ENCODE results near the gene PVALB.

The PVALB gene

DNA sequence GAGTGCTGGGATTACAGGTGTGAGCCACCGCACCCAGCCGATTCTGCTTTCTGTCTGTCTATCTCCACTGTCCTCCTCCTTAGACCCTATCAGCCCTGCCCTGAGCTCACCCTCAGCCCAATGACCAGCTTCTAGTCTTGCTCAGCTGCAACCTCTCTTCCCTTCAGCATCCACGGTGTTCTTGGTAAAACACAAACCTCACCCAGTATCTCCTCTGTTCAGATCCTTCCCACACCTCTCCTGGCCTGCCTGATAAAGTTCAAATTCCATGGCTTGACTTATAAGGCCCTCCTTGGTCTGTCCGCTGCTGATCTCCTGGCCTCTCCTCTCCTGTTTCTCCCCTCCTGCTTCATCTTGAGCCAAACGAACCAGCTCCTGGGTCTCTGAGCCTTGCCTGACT, 29.4 kb upstream of the PVALB start:
- DNase-seq (ENCODE audit: low spot score) = no peak

DNA sequence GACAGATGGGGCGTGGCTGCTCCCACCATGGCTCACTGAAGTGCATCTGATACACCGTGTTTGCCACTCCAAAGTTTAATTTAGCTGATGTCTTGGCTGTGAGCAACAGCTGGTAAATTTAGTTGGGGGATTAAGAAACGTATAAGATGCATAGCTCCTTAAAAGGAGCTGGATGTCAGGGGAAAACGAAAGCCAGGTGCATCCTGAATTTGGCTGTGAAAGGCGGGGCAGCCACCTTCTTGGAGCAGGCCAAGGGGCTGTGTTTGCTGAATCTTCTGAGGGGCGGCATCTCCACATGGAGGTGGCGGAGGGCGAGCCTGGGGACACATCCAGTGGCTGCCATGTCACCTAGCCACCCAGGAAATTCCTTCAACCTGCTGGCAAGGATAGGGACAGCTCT, 23.3 kb upstream of the PVALB start:
- DNase-seq (ENCODE audit: low spot score) = no peak

DNA sequence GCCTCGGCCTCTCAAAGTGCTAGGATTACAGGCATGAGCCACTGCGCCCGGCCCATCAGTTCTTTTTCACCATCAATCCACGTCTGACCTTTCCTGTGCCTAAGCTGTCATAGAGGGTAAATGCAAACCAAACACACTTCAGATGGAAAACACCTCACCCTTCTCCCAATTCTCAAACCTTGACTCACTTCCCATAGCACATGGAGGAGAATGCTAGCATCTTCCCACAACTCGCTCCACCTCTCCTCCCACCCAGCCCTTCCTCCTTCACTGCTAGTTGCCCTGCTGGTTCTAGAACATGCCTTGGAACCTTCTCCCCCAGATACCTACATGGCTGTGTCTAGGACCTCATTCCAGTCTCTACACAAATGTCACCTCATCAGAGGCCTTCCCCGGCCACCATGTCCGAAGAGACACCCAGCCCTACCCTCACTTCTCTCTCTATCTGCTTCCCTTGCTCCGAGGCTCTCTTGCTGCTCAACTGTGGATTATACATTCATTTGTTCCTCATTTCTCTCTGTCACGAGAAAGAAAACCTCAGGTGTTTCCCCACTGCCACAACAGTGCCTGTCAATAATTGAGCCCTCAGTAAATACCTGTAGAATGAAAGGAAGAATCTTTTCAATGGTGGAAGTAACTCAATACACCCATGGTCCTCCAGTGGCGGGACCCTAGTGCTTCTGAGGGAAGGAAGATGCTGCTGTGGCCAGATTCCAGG, 22.7 kb upstream of the PVALB start:
- DNase-seq (ENCODE audit: low spot score) = no peak

DNA sequence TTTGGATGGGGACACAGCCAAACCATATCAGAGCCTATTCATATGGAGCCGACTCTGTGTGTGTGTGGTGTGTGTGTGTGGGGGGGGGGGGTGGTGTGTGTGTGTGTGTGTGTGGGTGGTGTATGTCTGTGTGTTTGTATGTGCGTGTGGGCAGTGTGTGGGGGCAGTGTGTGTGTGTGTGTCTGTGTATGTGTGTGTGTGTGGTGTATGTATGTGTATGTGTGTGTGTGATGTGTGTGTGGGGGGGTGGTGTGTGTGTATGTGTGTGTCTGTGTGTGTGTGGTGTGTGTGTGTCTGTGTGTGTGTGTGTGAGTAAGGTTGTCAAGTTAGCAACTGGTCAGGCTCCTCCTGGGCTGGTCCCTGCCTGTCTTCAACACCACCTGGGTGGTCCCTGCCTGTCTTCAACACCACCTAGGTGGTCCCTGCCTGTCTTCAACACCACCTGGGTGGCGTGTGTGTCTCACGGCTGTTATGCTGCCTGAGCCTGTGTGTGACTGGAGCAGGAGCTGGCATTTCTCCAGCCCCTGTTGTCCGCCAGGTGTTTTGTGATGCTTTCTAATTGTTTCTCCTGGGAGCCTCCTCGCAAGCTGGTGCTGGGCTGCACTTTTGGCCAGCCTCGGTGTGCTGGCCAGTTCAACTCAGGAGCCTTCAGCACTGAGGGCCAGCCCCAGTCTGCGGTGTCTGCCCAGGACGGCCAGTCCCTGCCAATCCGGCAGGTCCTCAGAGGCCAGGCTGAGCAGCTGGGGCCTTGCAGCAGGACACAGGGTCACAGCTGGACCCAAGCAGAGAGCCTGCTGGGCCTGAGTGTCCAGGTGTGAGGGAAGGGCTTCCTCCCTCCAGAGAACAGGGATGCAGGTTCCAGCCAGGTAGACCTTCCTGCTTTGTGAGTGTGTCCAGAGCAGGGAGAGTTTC, 21.5 kb upstream of the PVALB start:
- no peak for DNase-seq (ENCODE audit: low spot score)

DNA sequence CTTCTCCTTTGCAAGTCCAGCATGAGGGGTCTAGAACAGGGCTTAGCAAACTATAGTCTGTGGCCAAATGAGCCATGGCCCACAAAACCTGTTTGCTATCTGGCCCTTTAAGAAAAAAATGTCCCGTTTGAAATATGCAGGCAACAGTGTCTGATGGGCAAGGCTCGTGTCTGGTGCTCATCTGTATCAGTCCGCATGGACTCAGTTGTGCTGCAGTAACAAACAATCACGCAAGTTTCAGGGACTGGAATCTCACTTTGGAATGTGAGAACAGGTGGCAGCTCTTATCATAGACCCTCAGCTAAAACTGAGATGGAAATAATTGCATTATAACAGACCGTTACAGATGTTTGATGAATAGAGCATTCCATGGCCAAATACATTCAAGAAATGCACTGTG, 19.1 kb upstream of the PVALB start:
- DNase-seq (ENCODE audit: low spot score) = no peak

DNA sequence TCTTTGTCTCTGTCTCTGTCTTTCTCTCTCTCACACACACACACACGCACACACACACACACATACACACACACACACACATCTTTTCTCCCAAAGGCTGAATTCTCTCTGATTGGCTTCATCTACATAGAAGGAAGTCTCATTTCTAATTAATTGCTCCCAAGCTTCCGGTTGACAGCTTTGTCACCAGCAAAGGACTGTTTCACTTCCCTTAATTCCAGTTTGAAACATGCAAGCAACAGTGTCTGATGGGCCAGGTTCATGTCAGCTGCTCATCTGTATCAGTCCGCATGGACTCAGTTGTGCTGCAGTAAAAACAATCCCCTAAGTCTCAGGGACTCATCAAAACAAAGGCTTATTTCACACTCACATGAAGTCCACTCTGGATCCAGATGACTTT, 16.2 kb upstream of the PVALB start:
- no peak for DNase-seq (ENCODE audit: low spot score)

DNA sequence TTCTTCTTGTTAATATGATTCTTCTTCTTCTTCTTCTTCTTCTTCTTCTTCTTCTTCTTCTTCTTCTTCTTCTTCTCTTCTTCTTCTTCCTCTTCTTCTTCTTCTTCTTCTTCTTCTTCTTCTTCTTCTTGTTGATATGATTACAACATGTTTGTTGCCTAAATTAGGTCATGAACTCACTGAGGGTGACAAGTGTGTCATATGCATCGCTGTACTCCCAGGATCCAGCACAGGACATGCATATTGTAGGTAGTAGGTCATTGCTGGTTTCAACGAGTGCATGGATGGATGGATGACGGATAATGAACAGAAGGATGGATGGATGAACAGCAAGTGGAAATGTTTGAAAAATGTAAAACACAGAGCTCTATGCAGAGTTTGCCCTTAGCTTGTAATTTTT, 14.9 kb upstream of the PVALB start:
- no peak for DNase-seq (ENCODE audit: low spot score)

DNA sequence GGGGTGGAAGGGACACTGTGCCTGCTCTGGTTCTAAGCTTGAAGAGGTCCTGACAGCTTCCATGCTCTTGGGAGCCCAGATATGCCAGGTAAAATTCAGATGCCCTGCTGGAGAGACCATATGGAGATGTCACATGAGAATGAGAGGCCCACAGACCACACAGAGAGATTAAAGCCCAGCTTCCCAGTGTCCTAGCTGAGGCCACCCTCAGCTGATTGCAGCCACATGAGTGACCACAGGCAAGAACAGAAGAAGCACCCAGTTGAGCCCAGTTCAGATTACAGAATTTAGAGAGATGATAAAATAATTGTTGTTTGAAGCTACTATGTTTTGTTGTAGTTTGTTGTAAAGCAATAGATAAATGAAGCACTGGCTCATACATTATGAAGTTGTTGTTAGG, 14.4 kb upstream of the PVALB start:
- DNase-seq (ENCODE audit: low spot score) = no peak

DNA sequence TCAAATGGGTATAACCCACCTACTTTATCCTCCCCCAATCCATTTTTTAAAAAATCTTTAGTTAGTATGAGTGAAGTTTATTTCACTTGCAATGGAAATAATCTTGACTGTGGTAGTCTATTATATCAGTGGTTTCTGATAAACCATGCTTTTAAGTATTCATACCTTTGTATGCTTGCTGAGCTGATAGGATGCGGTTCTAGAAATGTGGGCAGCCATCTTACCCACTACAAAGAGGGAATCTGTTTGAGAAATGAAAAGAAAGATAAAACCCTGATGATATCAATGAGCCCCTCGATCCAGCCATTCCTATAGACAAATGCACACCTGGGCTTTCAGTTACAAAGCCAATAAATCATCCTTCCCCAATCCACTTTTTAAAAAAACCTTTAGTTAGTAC, 13.8 kb upstream of the PVALB start:
- DNase-seq (ENCODE audit: low spot score) = no peak

DNA sequence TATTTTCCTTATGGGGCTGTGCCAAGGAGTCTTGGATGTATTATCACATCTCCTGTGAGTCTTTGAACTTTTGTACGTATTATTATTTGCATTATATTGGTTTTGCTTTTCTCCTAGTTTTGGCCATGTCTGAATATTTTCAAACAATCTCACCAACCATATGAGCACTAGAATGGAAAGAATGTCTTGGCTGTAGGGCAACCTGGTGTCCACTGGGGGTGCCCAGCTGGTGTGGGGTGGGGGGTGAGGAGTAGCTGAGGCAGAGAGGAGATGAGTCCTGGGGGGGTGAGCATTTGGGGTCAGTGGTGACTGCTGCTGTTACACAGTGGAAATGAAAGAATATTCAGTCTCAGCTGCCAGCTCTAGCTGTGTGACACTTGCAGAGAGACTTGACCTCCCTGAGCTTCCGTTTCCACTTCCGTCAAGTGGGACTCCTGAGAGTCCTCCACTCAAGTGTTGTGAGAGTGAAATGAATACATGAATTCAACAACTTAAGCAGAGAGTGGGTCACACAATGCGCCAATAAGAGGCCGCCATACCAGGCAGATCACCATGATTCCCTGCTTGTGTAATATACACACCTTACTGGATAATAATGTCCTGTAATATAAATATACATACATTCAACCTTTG, 12.7 kb upstream of the PVALB start:
- no peak for DNase-seq (ENCODE audit: low spot score)

DNA sequence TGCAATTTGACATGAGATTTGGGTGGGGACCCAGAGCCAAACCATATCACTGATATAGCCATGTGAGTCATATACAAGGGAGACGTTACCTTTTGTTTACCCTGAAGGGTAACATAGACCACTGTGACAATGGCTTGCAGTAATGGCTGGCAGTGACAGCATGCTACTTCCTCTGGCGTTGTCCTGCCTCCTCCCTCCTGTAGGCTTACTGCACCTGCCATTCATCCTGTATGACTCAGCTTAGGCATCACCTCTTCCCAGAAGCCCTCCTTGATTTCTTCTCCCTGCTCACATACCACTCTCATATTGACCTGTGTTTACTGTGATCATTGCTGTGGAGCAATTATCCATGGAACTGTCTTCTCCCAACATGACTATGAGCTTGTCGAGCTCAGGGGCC, 12.0 kb upstream of the PVALB start:
- DNase-seq (ENCODE audit: low spot score) = no peak

DNA sequence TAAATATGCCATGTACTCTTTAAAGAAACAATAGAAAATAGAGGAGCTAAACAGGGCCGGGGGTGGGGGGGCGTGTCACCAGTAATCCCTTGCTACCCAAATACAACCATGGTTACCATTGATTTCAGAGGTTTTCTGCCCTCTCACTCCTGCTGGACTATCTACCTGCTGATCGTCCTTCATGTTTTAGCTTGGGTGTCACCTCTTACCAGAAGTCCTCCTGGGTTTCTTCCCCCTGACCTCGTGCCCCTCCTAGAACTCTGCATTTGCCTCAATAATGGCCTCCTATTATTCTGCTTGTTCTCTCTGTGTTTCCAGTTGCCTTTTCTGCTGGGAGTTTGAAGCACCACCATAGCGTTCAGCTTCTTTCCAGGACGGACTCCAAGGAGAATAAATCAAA, 9.4 kb upstream of the PVALB start:
- DNase-seq (ENCODE audit: low spot score) = no peak

DNA sequence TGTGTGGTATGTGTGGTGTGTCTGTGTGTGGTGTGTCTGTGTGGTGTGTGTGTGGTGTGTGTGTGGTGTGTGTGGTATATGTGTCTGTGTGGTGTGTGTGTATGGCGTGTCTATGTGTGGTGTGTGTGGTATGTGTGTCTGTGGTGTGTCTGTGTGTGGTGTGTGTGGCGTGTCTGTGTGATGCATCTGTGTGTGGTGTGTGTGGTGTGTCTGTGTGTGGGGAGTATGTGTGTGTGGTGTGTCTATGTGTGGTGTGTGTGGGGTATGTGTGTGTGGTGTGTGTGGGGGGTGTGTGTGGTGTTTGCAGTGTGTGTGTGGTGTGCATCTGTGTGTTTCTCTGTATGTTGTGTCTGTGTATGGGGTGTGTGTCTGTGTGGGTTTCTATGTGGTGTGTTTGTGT, 7.8 kb upstream of the PVALB start:
- no peak for DNase-seq (ENCODE audit: low spot score)

DNA sequence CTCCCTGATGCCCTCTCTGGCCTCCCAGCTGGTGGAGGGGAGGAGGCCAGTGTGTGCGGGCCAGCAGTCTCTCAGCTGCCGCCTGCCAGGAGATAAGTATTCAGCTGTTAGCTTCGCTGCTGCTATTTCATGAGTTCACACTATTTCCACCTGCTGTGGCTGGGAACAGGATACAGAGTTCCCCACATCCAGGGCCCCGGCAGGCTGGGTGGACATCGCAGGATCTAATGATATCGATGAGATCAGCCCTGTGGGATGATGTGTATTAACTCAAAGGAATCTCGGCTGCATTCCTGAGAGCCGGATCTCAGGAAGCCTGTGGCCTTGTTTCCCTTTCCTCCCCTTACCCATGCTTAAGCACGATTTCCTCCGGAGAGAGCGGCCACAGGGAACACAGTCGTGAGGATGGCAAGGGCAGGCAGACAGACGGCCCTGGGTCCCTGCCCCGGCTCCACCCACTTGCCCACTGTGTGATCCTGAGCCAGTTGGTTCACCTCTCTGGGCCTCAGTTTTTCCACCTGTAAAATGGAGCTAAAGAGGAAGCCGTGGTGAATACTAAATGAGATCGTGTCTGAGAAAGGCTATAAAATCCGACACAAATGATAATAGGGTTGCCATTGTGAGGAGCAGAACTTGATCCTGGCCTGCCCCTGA, 6.5 kb upstream of the PVALB start:
- DNase-seq (ENCODE audit: low spot score) = no peak

DNA sequence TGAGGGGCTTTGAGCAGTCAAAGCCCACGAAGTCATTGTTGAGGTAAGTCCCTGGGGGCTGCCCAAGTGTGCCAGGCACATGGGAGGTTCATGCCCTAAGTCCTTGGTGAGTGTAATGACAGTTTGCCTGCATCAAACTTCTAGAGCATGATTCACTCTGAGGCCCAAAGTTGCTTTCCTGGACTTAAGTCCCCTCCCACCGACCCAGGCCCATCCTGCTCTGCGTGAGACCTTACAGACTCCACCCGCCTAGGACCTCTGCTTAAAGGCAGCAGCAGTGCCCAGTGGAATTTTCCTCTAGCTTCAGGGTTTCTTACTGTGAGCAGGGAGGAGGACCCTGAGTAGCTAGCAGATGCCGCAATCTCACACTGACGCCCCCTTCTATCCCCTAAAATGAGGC, 5.7 kb upstream of the PVALB start:
- no peak for DNase-seq (ENCODE audit: low spot score)

DNA sequence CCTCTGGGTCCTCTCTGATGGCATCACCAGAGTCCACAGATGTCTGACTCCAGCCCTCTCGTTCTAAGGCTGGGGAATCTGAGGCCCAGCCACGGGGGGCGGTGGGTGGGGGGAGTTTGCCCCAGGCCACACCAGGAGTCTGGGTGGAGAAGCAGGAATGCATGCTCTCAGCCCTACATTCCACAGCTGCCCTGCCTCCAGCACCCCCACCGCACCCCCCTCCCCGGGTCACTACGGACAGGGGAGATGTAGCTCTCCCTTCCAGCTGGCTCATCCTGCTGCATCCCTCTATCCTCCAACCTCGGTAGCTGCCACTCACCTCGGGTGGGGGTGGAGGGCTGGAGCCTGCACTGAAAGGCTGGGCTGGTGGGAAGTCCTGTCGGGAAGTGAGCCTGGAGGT, 2.3 kb upstream of the PVALB start:
- no peak for DNase-seq (ENCODE audit: low spot score)

DNA sequence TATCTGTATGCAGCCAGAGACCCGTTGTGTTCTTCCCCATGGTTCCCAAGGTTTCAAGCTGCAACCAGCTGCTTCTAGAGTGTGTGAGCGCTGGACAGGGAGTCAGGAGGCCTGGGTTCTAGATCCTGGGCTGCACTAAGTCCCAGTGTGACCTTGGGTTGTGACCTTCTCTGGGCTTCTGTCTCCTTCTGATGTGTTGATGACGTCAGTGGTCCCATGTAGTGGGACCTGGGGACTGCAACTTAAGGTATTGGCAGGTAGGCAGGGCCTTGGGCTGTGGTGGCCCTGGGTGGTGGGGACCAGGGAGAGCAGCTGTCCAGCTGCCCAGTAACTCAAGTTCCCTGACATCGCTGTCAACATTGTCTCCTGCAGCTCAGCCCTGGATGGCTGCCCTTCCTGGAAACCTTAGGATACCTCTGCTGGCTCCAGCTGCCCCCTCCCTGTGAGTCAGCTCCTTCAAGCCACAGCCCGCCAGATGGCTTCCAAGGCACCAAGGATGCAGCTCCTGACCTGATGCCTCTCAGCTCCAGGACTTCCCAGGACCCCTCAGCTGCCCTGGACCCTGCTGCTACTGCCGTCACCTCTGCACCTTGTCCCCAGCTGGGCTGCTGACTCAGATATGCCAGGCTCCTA, 1.3 kb upstream of the PVALB start:
- DNase-seq (ENCODE audit: low spot score) = no peak

DNA sequence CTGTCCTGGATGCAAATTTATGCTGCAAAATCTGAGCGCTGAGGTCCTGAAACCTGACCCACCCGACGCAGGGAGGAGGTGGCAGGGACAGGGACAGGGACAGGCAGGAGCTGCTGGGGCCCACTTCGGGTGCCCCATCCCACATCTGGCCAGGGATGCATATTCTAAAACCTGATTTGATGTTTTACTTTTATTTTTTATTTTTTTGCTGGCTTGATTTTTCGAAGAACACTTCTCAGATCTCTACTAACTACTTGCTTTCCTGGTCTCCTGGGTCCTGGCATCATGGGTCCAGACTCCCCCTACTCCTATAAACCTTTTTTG, 652 bp upstream of the PVALB start:
- DNase-seq (ENCODE audit: low spot score) = no peak

DNA sequence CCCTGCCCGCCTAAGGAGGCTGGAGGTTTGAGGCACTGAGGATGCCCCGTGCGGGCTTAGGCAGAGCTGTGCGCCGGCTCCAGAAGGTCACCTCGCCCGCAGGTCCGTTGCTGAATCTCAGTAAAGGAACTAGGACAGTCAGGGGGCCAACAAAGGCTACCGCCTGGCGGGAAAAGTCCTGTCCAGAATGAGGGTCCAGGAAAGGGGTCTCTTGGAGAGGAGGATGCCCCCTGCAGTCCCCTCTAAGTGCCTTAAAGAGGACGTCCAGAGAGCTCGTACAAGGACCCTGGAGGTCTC, 548 bp downstream of the PVALB start:
- DNase-seq (ENCODE audit: low spot score) = no peak

DNA sequence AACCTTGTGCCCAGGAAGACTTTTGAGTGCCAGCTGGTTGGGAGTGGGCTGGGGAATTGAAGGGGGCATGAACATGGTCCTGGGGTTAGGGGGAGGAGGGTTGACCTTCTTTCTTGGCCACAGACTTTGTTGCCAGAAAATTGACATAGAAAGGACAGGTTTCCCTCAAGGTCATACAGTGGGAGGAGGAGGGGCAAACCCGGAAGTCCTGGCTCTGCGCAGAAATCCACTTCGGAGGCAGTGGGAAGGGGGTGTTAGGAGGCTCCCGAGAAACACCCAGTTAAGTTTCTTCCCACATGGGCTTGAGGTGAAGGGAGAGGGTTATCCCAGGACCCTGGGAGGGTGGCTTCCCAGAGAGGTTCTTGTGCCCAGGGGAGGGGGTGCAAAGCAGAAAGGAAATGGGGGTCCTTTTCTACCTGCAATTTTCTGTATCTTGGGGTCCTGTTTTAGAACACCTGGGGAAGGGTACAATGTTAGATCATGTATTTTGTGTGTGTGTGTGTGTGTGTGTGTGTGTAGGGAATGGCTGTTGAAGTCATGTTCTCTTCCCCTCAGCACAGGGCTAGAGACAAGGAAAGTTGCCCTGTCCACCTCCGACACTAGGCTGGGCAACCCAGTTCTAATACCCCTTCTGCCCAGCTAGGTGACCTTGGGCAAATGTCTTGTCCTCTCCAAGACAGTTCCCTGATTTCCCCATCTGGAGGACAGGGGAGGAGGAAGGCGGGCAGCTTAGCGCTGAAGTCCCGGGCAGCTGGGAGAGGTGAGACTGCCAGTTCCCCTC, 1.1 kb downstream of the PVALB start:
- no peak for DNase-seq (ENCODE audit: low spot score)

DNA sequence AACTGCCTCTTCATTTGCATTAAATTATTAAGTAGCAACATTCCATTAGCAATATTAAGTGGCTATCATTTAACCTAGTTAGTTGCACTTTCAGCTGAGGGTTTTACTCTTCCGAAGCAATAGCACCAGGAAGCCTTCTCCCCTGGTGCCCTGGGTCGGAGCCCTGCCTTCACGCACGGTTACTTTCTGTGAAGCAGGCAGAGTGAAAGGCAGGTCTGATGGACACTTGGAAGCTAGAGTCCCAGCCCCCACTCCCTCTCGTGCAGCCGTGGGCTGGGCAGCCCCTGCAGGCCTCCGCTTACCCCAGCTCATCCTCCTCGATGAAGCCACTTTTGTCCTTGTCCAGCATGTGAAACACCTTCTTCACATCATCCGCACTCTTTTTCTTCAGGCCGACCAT, 2.0 kb downstream of the PVALB start:
- no peak for DNase-seq (ENCODE audit: low spot score)

All from putamen (tissue), 1 donor.